Activated naive CD4-positive, alpha-beta T cell treated with anti-CD3 and anti-CD28 coated beads for 36 hours (primary cell): ENCODE results near the gene ZNF699. TPM values are rescaled to one million over a fixed set of nuclear protein-coding genes. Genes with fewer than 3 reads are reported as not detected.

Experiments used
- CTCF ChIA-PET: fragments of 350-600 bp; sonication (Branson Sonifier 250); formaldehyde crosslinking; loops from one replicate; lab custom pipeline; 2021; ENCODE audit warnings: antibody characterized with exemption; lab: Charles Lee
- DNase-seq: peaks from one replicate; pipeline ENCODE4 v3.0.0-alpha.2; 2020
- H3K27ac Mint-ChIP-seq: one replicate; pipeline ENCODE4 v1.8.0; 2021; ENCODE audit warnings: mild to moderate bottlenecking, mixed read lengths
- H3K27me3 Mint-ChIP-seq: one replicate; pipeline ENCODE4 v1.8.0; 2021; ENCODE audit warnings: low read depth, mixed read lengths
- H3K36me3 Mint-ChIP-seq: one replicate; pipeline ENCODE4 v1.8.0; 2021; ENCODE audit warnings: low read depth, mixed read lengths
- H3K4me1 Mint-ChIP-seq: one replicate; pipeline ENCODE4 v1.8.0; 2021; ENCODE audit warnings: low read depth, mixed read lengths
- H3K4me3 Mint-ChIP-seq: one replicate; pipeline ENCODE4 v1.8.0; 2021; ENCODE audit warnings: mild to moderate bottlenecking, moderate library complexity, mixed read lengths
- H3K9me3 Mint-ChIP-seq: one replicate; pipeline ENCODE4 v1.8.0; 2021; ENCODE audit warnings: mixed read lengths
- intact Hi-C: fragments of 100-400 bp; cut with micrococcal nuclease; formaldehyde crosslinking; loops from one replicate; pipeline ENCODE4 v1.15.1; 2023
- total RNA-seq, 2 experiments: library from RNA; stranded (reverse); gene quantifications; one replicate each; pipeline ENCODE4 v1.2.3, GENCODE V29; 2021

The ZNF699 gene
- total RNA-seq, 2 experiments from 2014 or later: 4.6 to 6.4 TPM

GRCh38 chr19:9250630-9251029 lies 59.0 kb downstream of the ZNF699 start, which contains the start of gene OR7E24:
Gene OR7E24 (plus strand): TSS chr19:9250930. CDS start chr19:9251044, 114 bp downstream.
- Mint-ChIP-seq H3K36me3 (no peaks in the 10 kb centered on the region), H3K27me3 (no peaks in the 10 kb centered on the region), H3K9me3 (peaks cover 12% of the 10 kb centered on the region), H3K27ac (no peak within 1 kb of the TSS), H3K4me3 (no peak within 1 kb of the TSS), H3K4me1 (no peaks in the 10 kb centered on the region)
- CTCF ChIA-PET: no interaction called here
- DNase-seq: no peak
- intact Hi-C loops: no loop called here

Other genes with a start within 250 kb of the ZNF699 start
- gene OR1M1, start 222.8 kb downstream of the ZNF699 start, total RNA-seq: not detected
- gene OR7G2, start 202.4 kb downstream of the ZNF699 start, total RNA-seq: not detected
- gene OR7G1, start 194.1 kb downstream of the ZNF699 start, total RNA-seq: not detected
- gene OR7G3, start 182.9 kb downstream of the ZNF699 start, total RNA-seq: not detected
- 10 to 100 TPM; 38.9 to 39.7 TPM for gene ZNF317, start 169.4 kb downstream of the ZNF699 start, total RNA-seq
- under 1 TPM; 0.14 to 0.30 TPM for gene OR7D2, start 130.9 kb downstream of the ZNF699 start, total RNA-seq
- gene OR7D4, start 90.2 kb downstream of the ZNF699 start, total RNA-seq: not detected
- gene OR7E24, start 58.9 kb downstream of the ZNF699 start, total RNA-seq: not detected
- 10 to 100 TPM; 10.3 to 11.2 TPM for gene ZNF559, start 14.3 kb upstream of the ZNF699 start, total RNA-seq
- gene ZNF177, start 53.2 kb upstream of the ZNF699 start, total RNA-seq: under 1 TPM; 0.64 to 0.91 TPM
- gene ZNF266, start 125.7 kb upstream of the ZNF699 start, total RNA-seq: 10 to 100 TPM; 19.7 to 21.9 TPM
- under 1 TPM in 1 of 2 experiments, not detected in 1; 0.12 TPM for gene ZNF560, start 188.8 kb upstream of the ZNF699 start, total RNA-seq
- gene ZNF426, start 228.8 kb upstream of the ZNF699 start, total RNA-seq: 10 to 100 TPM; 11.2 to 12.3 TPM